NCI-H2227 (cell line): ENCODE results near the gene CHAC1.
"Not testable (repeated sequence)": the region's sequence is repeated elsewhere in the genome, so short reads cannot be mapped to it uniquely, and the experiment has no call there.

Source experiments
- DNase-seq: peaks from one replicate; lab custom pipeline; 2025; ENCODE audit not compliant: unreplicated experiment; lab: John Stamatoyannopoulos, UW

The CHAC1 gene

DNA sequence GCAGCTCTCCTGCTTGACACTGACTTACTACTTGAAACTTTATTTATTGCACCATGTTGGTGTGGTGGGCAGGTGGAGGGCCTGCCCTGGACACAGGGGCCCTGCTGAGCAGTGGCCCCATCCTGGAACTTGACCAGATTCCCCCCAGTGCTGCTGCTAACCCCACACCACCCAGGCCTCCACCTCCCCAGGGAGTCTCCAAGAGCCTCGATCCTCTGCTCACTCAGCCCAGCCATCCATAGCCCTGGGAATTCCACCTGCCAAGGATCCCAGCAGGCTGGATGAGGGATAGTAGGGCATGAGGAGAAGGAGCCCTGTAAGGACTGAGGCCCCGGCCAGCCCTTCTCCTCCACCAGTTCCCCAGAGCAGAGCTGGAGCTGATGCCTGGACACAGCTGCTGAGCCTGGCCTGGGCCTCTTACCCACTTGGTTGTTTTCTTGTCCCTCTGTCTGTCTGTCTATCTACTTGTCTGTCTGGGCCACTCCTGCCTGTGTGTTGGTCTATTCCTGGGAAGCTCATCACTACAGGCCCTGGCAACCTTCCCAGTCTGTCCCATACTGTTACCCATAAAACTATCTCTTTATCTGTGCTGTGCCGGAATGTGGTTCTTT lies 2.8 kb downstream of the CHAC1 start:
- no peak for DNase-seq

GRCh38 chr15:40956541-40956982 lies 3.3 kb downstream of the CHAC1 start:
- DNase-seq: no peak

DNA sequence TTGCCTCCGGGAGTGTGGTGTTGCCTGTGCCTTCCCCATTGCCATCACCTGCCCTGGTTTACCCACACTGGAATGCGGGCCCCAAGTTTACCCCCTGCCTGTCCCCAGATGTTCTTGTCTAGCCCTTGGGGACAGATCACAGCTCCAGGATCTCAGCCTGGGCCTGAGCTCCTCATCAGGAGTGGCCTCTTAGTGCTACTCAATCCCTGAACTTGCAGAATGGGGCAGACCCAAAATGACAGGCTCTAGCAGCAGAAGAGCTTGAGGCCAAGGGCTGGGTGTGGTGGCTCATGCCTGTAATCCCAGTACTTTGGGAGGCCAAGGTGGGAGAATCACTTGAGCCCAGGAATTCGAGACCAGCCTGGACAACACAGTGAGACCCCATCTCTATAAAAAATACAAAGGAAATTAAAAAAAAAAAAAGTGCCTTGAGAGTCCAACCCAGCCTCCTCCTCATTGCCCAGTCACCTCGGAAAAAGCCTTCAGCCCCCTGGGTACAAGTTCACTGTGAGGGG lies 3.8 kb downstream of the CHAC1 start:
- DNase-seq: no peak

DNA sequence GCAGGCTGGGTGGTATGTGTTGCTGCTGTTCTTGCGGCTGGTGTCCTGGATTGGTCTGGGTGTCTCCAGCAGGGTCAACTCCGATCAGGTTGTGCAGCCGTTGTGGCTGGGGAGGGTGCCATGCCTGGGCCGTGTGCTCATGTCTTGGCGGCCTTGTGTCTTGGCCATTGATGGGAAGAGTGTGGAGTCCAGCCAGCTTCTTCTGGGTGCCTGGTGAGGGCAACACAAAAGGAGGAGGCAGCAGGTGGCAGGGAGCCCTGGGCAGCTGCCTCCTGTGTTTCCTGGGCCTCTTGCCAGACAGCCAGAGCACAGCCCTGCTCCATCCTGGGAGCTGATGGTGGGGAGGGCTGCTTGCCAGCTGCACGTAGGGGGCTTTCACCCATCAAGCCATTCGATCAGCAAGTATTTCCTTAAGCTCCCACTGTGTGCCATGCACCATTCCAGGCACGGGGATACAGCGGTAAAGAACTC lies 4.3 kb downstream of the CHAC1 start:
- no peak for DNase-seq

GRCh38 chr15:40958146-40958545 lies 4.9 kb downstream of the CHAC1 start:
- no peak for DNase-seq

DNA sequence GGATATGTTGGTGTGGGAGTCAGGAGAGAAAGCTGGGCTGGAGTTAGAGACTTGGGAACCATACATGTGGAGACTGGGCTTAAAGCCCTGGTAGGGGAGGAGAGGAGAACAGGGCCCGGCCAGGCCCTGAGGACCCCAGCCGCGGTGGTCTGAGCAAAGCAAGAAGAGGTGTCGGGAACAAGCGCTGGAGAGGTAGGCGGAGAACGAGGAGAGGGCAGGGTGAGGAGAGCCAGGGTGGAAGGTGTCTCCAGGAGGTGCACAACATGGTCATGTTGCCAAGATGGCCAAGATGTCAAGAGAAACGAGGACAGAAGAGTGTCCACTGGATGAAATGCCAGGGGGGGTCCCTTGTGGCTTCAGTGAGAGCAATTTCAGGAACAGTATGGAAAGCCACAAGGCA lies 5.5 kb downstream of the CHAC1 start:
- DNase-seq: no peak

DNA sequence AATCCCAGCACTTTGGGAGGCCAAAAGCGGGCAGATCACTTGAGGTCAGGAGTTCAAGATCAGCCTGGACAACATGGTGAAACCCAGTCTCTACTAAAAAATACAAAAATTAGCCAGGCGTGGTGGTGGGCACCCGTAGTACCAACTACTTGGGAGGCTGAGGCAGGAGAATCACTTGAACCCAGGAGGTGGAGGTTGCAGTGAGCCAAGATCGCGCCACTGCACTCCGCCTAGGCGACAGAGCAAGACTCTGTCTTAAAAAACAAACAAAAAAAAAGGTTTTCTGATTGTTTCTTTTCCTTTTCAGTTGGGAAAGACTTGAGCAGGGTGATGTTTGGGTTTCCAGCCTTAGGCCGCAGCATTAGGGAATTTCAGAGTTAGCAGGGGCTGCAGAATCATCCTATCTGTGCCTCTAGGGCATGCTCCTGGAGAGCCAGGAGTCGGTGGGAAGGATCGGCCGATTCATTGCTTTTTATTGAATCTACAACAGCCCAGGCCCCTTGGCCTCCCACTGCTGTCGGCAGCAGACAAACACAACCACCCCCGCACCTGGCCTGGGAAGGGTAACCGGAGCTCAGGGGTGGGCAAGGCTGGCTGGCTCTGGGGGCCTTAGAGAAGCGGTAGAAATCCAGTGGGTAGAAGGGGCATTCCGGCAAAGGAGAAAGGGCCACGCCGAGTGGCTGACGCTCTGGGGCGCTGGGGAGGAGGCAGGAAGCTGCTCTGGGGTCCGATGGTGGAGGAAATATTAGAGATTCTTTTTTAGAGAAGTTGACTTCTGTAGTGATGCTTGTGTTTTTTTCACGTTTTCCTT lies 6.3 kb downstream of the CHAC1 start:
- DNase-seq: no peak

DNA sequence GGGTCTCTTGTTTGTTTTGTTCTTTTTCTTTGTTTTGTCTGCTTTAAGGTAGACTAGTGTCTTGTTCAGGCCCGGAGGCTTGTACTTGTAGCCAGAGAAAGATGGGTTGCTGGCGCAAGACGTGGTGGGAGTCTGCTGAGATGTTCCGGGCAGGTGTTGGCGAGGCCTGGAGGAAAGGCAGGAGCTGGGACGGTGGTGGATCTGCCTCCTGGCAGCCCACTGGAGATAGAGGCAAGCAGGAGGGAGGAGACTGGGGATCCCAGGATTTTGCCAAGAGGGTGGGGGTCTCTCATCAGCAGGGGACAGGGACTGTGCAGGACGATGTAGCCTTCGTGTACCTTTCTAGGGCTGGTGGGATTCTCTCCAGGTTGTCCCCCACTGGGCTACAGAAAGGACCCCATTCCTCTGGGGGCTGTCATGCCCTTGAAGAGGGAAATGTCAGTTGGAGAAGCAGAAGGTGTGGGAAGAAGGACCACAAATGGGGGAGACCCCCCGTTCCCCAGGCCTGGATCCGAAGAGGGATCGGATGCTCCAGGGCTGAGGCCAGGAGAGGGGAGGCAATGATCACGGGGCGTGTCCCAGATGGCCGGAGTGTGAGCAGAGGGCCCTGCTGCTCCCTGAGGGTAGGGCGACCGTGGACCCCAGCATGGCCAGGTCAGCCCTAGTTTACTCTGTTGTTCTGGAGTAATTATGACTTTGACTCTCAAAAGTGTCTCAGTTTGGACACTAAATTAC lies 7.0 kb downstream of the CHAC1 start:
- no peak for DNase-seq

- DNase-seq: no peak
Measured at GRCh38 chr15:40960925-40961324, 7.7 kb downstream of the CHAC1 start.

- not testable (repeated sequence) for DNase-seq
Measured at GRCh38 chr15:40961740-40962139, 8.5 kb downstream of the CHAC1 start.

DNA sequence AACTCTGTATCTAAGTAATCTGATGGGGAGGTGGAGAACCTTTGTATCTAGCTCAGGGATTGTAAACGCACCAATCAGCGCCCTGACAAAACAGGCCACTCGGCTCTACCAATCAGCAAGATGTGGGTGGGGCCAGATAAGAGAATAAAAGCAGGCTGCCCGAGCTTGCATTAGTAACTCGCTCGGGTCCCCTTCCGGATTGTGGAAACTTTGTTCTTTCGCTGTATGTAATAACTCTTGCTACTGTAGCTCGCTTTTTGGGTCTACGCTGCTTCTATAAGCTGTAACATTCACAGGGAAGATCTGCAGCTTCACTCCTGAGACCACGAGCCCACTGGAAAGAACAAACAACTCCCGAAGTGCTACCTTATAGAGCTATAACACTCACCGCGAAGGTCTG lies 9.0 kb downstream of the CHAC1 start:
- not testable (repeated sequence) for DNase-seq

- DNase-seq: no peak
Measured at GRCh38 chr15:40963201-40963600, 9.9 kb downstream of the CHAC1 start.

DNA sequence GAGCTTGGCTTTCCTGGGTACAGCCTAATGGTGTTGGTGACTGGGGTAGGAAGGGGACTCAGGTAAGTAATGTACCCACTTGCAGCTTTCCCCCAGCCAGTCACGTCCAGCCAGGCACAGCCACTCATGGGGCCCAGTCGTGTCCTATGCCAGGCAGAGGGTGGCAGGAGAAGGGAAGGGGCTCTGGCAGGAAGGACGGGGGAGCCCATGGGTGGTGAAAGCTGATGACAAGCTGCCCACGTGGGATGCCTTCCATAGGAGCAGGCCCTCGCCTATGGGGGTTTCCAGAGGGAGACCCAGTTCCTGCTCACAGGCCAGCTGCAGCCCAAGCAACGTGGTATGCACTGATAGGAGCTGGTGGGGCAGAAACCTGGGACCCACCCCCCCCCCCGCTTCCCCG lies 10.7 kb downstream of the CHAC1 start:
- DNase-seq: no peak

DNA sequence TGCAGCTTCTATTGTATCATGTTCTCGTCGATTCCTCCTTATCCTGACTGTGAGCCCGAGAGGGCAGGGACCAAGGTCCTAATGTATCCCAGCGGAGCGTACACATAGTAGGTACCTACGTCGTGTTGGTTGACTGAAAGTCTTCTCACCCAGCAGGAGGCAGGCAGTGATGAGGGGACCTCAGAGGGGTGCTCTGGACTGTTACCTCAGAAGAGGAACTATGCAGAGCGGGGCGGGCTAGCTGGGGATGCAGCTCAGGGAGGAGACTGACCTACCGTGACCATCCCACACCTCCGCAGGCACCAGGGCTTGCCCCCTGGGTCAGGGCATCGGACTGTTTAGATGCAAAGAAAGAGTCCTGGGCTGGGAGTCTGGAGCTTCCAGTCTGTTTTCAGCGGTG lies 11.4 kb downstream of the CHAC1 start:
- DNase-seq: no peak

DNA sequence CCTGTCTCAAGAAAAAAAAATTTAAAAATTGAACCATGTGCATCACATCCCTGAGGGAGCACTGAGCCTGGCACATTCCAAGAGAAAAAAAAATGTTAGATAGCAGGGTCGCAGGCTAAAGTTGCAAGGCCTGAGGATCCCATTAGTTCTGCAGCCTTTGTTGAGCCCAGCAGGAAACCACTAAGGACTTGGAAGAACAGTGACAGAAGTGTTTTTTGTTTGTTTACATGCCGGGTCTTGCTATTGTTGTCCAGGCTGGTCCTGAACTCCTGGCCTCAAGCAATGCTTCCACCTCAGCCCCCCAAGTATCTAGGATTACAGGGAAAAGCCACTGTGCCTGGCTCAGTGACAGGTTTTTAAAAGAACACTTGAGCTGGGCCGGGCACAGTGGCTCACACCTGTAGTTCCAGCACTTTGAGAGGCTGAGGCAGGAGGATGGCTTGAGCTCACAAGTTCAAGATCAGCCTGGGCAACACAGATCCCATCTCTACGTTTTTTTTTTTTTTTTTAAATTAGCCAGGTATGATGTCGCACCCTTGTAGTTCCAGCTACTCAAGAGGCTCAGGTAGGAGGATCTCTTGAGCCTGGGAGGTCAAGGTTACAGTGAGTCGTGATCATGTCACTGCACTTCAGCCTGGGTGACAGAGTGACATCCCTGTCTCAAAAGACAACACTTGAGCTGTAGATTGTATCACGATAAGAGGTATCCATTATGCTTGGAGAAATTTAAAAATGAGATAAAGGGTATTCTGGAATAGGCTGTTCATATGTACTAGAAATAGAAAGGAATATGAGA lies 15.2 kb downstream of the CHAC1 start:
- no peak for DNase-seq

DNA sequence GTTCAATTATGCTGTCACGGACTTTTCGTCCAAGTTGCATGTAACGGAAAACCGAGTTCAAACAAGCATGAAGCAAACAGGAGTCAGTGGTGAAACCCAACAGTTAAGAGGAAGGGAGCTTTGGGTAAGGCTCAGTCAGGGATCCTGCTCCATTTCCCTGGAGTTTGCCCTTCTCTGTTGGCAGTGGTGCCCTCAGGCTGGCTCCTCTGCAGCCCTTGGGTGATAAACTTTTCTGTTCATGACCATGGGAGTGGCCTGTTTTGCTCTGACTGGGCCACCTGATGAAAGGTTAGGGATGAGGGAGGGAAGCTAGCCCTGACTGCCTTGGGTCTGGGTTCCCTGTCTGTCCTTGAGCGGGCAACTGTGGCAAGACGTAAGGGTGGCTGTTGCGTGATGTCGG lies 16.1 kb downstream of the CHAC1 start:
- DNase-seq: no peak

DNA sequence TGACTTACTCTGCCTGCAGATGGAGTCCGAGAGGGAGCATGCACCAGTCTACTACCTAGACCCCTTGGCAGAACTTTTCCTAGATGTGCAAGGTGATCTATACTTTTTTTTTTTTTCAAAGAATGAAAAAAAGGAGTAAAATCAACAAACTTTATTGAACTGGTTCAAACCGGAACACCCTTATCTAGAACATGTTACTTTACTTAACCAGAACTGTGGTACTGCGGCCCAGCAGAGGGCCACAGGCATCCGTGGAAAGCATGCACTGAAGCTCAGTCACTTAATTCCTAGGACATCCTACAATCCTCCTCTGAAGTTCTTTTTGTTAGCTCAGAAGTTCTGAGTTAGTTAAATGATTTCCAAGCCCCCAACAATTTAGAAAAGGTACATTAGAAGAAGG lies 21.6 kb downstream of the CHAC1 start:
- no peak for DNase-seq

DNA sequence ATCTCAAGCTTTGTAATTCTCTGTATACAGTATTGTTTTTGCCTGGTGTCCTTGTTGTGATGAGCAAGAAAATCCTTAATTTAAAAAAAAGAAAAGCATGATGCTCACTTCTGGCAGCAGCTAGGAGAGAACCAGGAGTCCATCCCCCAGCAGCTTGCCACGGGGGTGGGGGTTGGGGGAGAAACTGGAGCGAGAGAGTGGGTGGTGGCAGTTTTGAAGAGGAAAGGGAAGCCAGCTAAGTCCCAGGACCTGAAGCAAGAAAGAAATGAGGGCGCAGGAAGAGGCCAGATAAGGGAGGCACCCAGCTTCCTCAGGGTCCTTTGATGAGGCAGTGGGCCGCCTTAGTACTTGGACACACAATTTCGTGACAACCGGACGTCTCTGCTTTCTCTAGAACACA lies 23.5 kb downstream of the CHAC1 start:
- DNase-seq: no peak

- no peak for DNase-seq
Measured at GRCh38 chr15:40978141-40978540, 24.9 kb downstream of the CHAC1 start.

- DNase-seq: no peak
Measured at GRCh38 chr15:40978562-40978961, 25.3 kb downstream of the CHAC1 start.

- no peak for DNase-seq
Measured at GRCh38 chr15:40981186-40981585, 27.9 kb downstream of the CHAC1 start.
